Measurements from ENCODE around the gene YAF2. TPM values are rescaled to one million over a fixed set of nuclear protein-coding genes. Genes with fewer than 3 reads are reported as not detected.

The YAF2 gene
- total and polyA plus RNA-seq, 2 of the 13 experiments (the other 11 are each of a cell fraction or from before 2014, with no cell fraction given): 8.4 to 11.7 TPM

DNA sequence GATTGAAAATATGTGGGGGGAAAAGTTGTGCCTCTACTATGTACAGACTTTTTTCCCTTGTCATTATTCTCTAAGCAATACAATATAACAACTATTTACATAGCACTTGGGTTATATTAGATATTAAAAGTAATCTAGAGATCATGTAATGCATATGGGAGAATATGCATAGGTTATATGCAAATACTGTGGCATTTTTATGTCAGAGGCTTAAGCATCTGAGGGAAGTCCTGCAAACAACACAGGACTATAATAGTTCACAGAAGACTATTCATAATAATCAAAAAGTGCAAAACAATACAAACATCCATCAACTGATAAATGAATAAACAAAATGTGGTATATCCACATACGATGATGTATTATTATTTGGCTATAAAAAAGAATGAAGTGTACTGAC lies 33.7 kb downstream of the YAF2 start:
- FAIRE-seq (no peak), ATAC-seq (no peak), DNase-seq (ENCODE audit: low spot score) (no peak)
- Histone ChIP-seq H3K4me3 (replicated peaks in 1 of 3; ENCODE audit: insufficient read depth in 1 of 3, low read depth in 2 of 3, low read length in 3 of 3) (no peak overlapping the region), H3K4me1 (ENCODE audit: insufficient read depth, low read length) (peaks cover 9% of the 10 kb centered on the region; the same call in 1 of the 2 replicates), H3K9ac (ENCODE audit: insufficient read depth, low read depth, low read length) (no peak overlapping the region), H3K36me3 (replicated peaks in 1 of 2; ENCODE audit: control insufficient read depth in 1 of 2, insufficient read depth in 2 of 2, low read length in 2 of 2) (no peaks in the 10 kb centered on the region; a peak in 1 of 5 replicates), H3K79me2 (ENCODE audit: insufficient read depth, low read length) (no peaks in the 10 kb centered on the region), H3K9me3 (ENCODE audit: low read length) (no peaks in the 10 kb centered on the region), H3K4me2 (ENCODE audit: low read depth, low read length) (no peak overlapping the region), H3K27me3 (ENCODE audit: control insufficient read depth in 1 of 2, insufficient read depth in 2 of 2, low read length in 2 of 2) (no peaks in the 10 kb centered on the region), H4K20me1 (ENCODE audit: insufficient read depth, low read length) (no peaks in the 10 kb centered on the region), H3K27ac (ENCODE audit: extremely low read length, insufficient read depth, low read length) (no peak overlapping the region), H2AFZ (ENCODE audit: low read length) (no peak overlapping the region)
- no TSS peak for BruUV-seq (replicated peaks)
- CTCF ChIA-PET (ENCODE audit: low intra/inter-chr PET ratio, low total read pairs): no interaction called here
- WGBS (ENCODE audit: low lambda C conversion rate): 94% methylated on average over 1 of the region's 1 CpG
- intact Hi-C loops (cut with micrococcal nuclease; ENCODE audit: unreplicated experiment) (no loop called here), in situ Hi-C loops (cut with HindIII; ENCODE audit: extremely low pct_ligation_motif_present, low pct_unique_long_range_greater_than_20kb) (no loop called here)
- POLR2A ChIA-PET: no interaction called here
- TF ChIP-seq HNRNPUL1 (IDR thresholded peaks at IDR 0.05; ENCODE audit: low read depth, low read length): no peak
- no peak for TF ChIP-seq ZNF317 (CRISPR knock-in tag; IDR thresholded peaks at IDR 0.05)
- TF ChIP-seq DMAP1 (CRISPR knock-in tag; IDR thresholded peaks at IDR 0.05): no peak
- TF ChIP-seq ZNF549 (CRISPR knock-in tag; IDR thresholded peaks at IDR 0.05): no peak
- TF ChIP-seq ZC3H4 (CRISPR knock-in tag; IDR thresholded peaks at IDR 0.05; ENCODE audit: borderline replicate concordance): no peak
- TF ChIP-seq AFF4 (CRISPR knock-in tag; IDR thresholded peaks at IDR 0.05): no peak

Measured in HepG2 (cell line).